IMR-90 (cell line): Measurements from ENCODE around the gene HNRNPH1. TPM values are rescaled to one million over a fixed set of nuclear protein-coding genes. Genes with fewer than 3 reads are reported as not detected.

ENCODE experiments used
- ATAC-seq: fragments of 200-7000 bp; cut with Tn5 transposase; 2 replicates; pipeline ENCODE4 v1.9.1; 2020; ENCODE audit warnings: low read depth, mild to moderate bottlenecking, moderate library complexity
- BruUV-seq: library from RNA; stranded (reverse); fragments of 400-500 nt; replicated peaks from 2 replicates; lab custom pipeline; 2021; lab: Mats Ljungman, UMichigan
- CTCF ChIA-PET: fragments of 300-600 bp; formaldehyde crosslinking; extraction: SDS; loops from one replicate; lab custom pipeline; 2021; ENCODE audit warnings: antibody characterized with exemption; lab: Yijun Ruan, JAX
- POLR2A ChIA-PET: fragments of 300-600 bp; sonication (Branson Sonifier 250); formaldehyde crosslinking; loops from one replicate; lab custom pipeline; 2022; ENCODE audit warnings: antibody characterized with exemption; ENCODE audit not compliant: unreplicated experiment; lab: Charles Lee
- DNase-seq: peaks from one replicate; pipeline ENCODE4 v3.0.0; 2013
- H2AFZ ChIP-seq: replicated peaks from 2 replicates; pipeline ENCODE3; 2013; ENCODE audit warnings: low read length, mild to moderate bottlenecking; ENCODE audit not compliant: poor library complexity
- H2AK5ac ChIP-seq: 2 replicates; pipeline ENCODE4 v1.6.1; 2013; ENCODE audit warnings: low read depth, low read length, inconsistent platforms
- H2AK9ac ChIP-seq: replicated peaks from 2 replicates; pipeline ENCODE3; 2013; ENCODE audit warnings: mild to moderate bottlenecking, low read depth, low read length, moderate library complexity; ENCODE audit not compliant: poor library complexity
- H2BK120ac ChIP-seq: 2 replicates; pipeline ENCODE4 v1.6.1; 2013; ENCODE audit warnings: low read depth, low read length, inconsistent platforms
- H2BK15ac ChIP-seq: 3 replicates; pipeline ENCODE4 v1.6.1; 2013; ENCODE audit warnings: low read depth, low read length, inconsistent platforms
- H2BK20ac ChIP-seq: 2 replicates; pipeline ENCODE4 v1.6.1; 2013; ENCODE audit warnings: low read depth, mild to moderate bottlenecking, inconsistent platforms, low read length, moderate library complexity
- H2BK5ac ChIP-seq: 2 replicates; pipeline ENCODE4 v1.6.1; 2013; ENCODE audit warnings: mild to moderate bottlenecking, low read depth, low read length, inconsistent platforms; ENCODE audit not compliant: poor library complexity, severe bottlenecking
- H3K14ac ChIP-seq: replicated peaks from 2 replicates; pipeline ENCODE4 v1.6.1; 2013; ENCODE audit warnings: low read depth, low read length, inconsistent platforms
- H3K18ac ChIP-seq: 2 replicates; pipeline ENCODE4 v1.6.1; 2013; ENCODE audit warnings: low read depth, low read length, control low read depth
- H3K23ac ChIP-seq: 2 replicates; pipeline ENCODE4 v1.6.1; 2013; ENCODE audit warnings: low read depth, low read length, inconsistent platforms
- H3K27ac ChIP-seq: 2 replicates; pipeline ENCODE4 v1.5.1; 2013; ENCODE audit warnings: mild to moderate bottlenecking, control low read depth, low read length; ENCODE audit not compliant: insufficient read depth
- H3K27me3 ChIP-seq: 2 replicates; pipeline ENCODE4 v1.6.1; 2013; ENCODE audit warnings: low read length; ENCODE audit not compliant: control insufficient read depth, insufficient read depth
- H3K36me3 ChIP-seq: 2 replicates; pipeline ENCODE4 v1.6.1; 2013; ENCODE audit warnings: low read length, mixed read lengths; ENCODE audit not compliant: control insufficient read depth, insufficient read depth
- H3K4ac ChIP-seq: 2 replicates; pipeline ENCODE4 v1.6.1; 2013; ENCODE audit warnings: low read depth, low read length, inconsistent platforms
- H3K4me1 ChIP-seq: 2 replicates; pipeline ENCODE4 v1.6.1; 2013; ENCODE audit warnings: low read length, mixed read lengths; ENCODE audit not compliant: control insufficient read depth, insufficient read depth
- H3K4me2 ChIP-seq: 2 replicates; pipeline ENCODE4 v1.6.1; 2013; ENCODE audit warnings: low read depth, mild to moderate bottlenecking, control low read depth, low read length, moderate library complexity
- H3K4me3 ChIP-seq: 2 replicates; pipeline ENCODE4 v1.5.1; 2013; ENCODE audit warnings: low read depth, mild to moderate bottlenecking, control low read depth, low read length, moderate library complexity; ENCODE audit not compliant: insufficient read depth
- H3K56ac ChIP-seq: 2 replicates; pipeline ENCODE4 v1.6.1; 2013; ENCODE audit warnings: low read length, inconsistent platforms; ENCODE audit not compliant: insufficient read depth; ENCODE audit errors: extremely low read depth
- H3K79me1 ChIP-seq, 2 experiments: 2 replicates each; pipeline ENCODE4 v1.6.1; 2013; ENCODE audit warnings: low read length in 2 of 2, inconsistent platforms in 1 of 2, low read depth in 1 of 2
- H3K9ac ChIP-seq: 2 replicates; pipeline ENCODE4 v1.6.1; 2013; ENCODE audit warnings: low read depth, low read length, control low read depth
- H3K9me1 ChIP-seq: 2 replicates; pipeline ENCODE4 v1.6.1; 2013; ENCODE audit warnings: low read length, inconsistent platforms; ENCODE audit not compliant: insufficient read depth
- H3K9me3 ChIP-seq: 2 replicates; pipeline ENCODE4 v1.6.1; 2013; ENCODE audit warnings: low read length; ENCODE audit not compliant: control insufficient read depth, insufficient read depth
- H4K20me1 ChIP-seq: 2 replicates; pipeline ENCODE4 v1.6.1; 2013; ENCODE audit warnings: low read length, inconsistent platforms; ENCODE audit not compliant: insufficient read depth
- H4K5ac ChIP-seq: 2 replicates; pipeline ENCODE4 v1.6.1; 2013; ENCODE audit warnings: mild to moderate bottlenecking, low read depth, low read length, control low read depth
- H4K8ac ChIP-seq, 2 experiments: 2 replicates each; pipeline ENCODE4 v1.6.1; 2013; ENCODE audit warnings: low read depth in 2 of 2, low read length in 2 of 2, control low read depth in 1 of 2, inconsistent platforms in 1 of 2
- H4K91ac ChIP-seq: 2 replicates; pipeline ENCODE4 v1.6.1; 2013; ENCODE audit warnings: low read depth, low read length, inconsistent platforms; ENCODE audit not compliant: insufficient read depth
- BHLHE40 ChIP-seq: fragments of 150-350 bp; IDR thresholded peaks from 2 replicates; pipeline ENCODE4 v1.6.1; 2016; ENCODE audit warnings: mild to moderate bottlenecking, low read depth, low read length
- CEBPB ChIP-seq: IDR thresholded peaks from 2 replicates; pipeline ENCODE4 v1.6.1; 2012; ENCODE audit warnings: low read depth, low read length, improper control_type of control experiment
- CHD1 ChIP-seq: IDR thresholded peaks from 2 replicates; pipeline ENCODE4 v1.6.1; 2012; ENCODE audit warnings: low read depth, low read length, improper control_type of control experiment
- ELK1 ChIP-seq: fragments of 150-350 bp; IDR thresholded peaks from 2 replicates; pipeline ENCODE4 v1.6.1; 2016; ENCODE audit warnings: low read depth, mild to moderate bottlenecking, low read length, moderate library complexity, borderline replicate concordance
- FOS ChIP-seq: fragments of 150-350 bp; IDR thresholded peaks from 2 replicates; pipeline ENCODE4 v1.6.1; 2016; ENCODE audit warnings: low read depth, low read length
- MAFK ChIP-seq: IDR thresholded peaks from 2 replicates; pipeline ENCODE4 v1.6.1; 2012; ENCODE audit warnings: low read depth, low read length, improper control_type of control experiment
- MAZ ChIP-seq: IDR thresholded peaks from 2 replicates; pipeline ENCODE4 v1.6.1; 2012; ENCODE audit warnings: low read depth, mild to moderate bottlenecking, low read length, improper control_type of control experiment, moderate library complexity, borderline replicate concordance
- MXI1 ChIP-seq: IDR thresholded peaks from 2 replicates; pipeline ENCODE4 v1.6.1; 2012; ENCODE audit warnings: low read depth, mild to moderate bottlenecking, low read length, moderate library complexity, borderline replicate concordance
- NFE2L2 ChIP-seq: fragments of 150-350 bp; IDR thresholded peaks from 2 replicates; pipeline ENCODE4 v1.6.1; 2016; ENCODE audit warnings: low read depth, mild to moderate bottlenecking, low read length
- POLR2A ChIP-seq: IDR thresholded peaks from 2 replicates; pipeline ENCODE4 v1.6.1; 2012; ENCODE audit warnings: mild to moderate bottlenecking, low read depth, low read length
- RAD21 ChIP-seq: IDR thresholded peaks from 2 replicates; pipeline ENCODE4 v1.6.1; 2012; ENCODE audit warnings: low read length, improper control_type of control experiment
- RCOR1 ChIP-seq: IDR thresholded peaks from 2 replicates; pipeline ENCODE4 v1.6.1; 2012; ENCODE audit warnings: mild to moderate bottlenecking, low read length, improper control_type of control experiment; ENCODE audit not compliant: insufficient replicate concordance
- RFX5 ChIP-seq: IDR thresholded peaks from 2 replicates; pipeline ENCODE4 v1.8.0; 2012; ENCODE audit warnings: low read depth, mild to moderate bottlenecking, low read length, moderate library complexity
- SMC3 ChIP-seq: fragments of 150-350 bp; IDR thresholded peaks from 2 replicates; pipeline ENCODE4 v1.6.1; 2016; ENCODE audit warnings: low read depth, mild to moderate bottlenecking, antibody characterized with exemption, low read length, moderate library complexity
- WGBS, 2 experiments: methylation state at CpG; one replicate each; pipeline versions ENCODE4 v1.1.5 to v1.1.7; 2013; ENCODE audit warnings: missing lambda C conversion rate in 2 of 2; ENCODE audit not compliant: insufficient read length in 1 of 2; ENCODE audit errors: extremely low coverage in 2 of 2; 5-methylcytosine and 5-hydroxymethylcytosine counted together
- dilution Hi-C: fragments of 300-500 bp; cut with HindIII; formaldehyde crosslinking; loops from one replicate; pipeline ENCODE4 v1.14.3; 2018; ENCODE audit warnings: low sequenced_read_pairs; ENCODE audit not compliant: unreplicated experiment
- in situ Hi-C: fragments of 300-500 bp; cut with MboI; formaldehyde crosslinking; loops from 3 replicates; pipeline ENCODE4 v1.14.3; 2019; ENCODE audit warnings: low sequenced_read_pairs, inconsistent platforms, mixed read lengths
- intact Hi-C: fragments of 100-400 bp; cut with micrococcal nuclease; formaldehyde crosslinking; loops from 2 replicates; pipeline ENCODE4 v1.10.0; 2022
- polyA plus RNA-seq, 3 experiments: library from polyadenylated mRNA; depleted of rRNA; stranded (reverse); fragments of >200 nt; gene quantifications; 2 replicates each; pipeline ENCODE4 v1.2.3, GENCODE V29; 2012; ENCODE audit warnings: low replicate concordance in 1 of 3
- total RNA-seq: library from RNA; depleted of rRNA; stranded (reverse); fragments of >200 nt; gene quantifications from 2 replicates; pipeline ENCODE4 v1.2.3, GENCODE V29; 2012
- TF ChIP-seq, protein P1 (sequence below): conservative IDR thresholded peaks from 2 replicates; pipeline ENCODE4 v1.5.1; 2012; ENCODE audit warnings: mild to moderate bottlenecking, low read depth, low read length, improper control_type of control experiment
- TF ChIP-seq, protein P2 (sequence below): fragments of 150-350 bp; IDR thresholded peaks from 2 replicates; pipeline ENCODE4 v1.6.1; 2017; ENCODE audit warnings: mild to moderate bottlenecking, antibody characterized with exemption, low read length, low read depth

Gene HNRNPH1
- total and polyA plus RNA-seq, 2 of the 4 experiments (the other 2 are of a cell fraction) = 288 to 300 TPM

DNA sequence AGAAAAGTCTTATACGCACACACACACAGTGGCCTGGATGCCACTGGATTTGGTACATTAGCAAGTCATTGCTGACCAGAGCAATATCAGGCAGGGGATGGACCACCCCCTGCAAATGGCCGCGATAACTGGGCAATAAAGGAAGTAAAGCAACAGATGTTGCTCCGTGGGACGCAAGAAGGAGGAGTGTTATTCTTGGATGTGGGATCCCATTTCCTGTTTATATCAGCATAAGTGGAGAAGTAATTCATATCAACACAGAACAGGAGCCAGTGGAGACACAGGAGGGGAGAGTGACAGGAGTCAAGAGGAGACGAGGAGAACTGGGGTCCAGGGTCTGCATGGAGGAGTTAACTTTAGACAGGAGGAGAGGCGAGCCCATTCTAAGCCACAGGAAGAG lies 54.8 kb downstream of the HNRNPH1 start:
- H2AK5ac ChIP-seq = no peak overlapping the region
- H3K9me1 ChIP-seq = peaks cover 9% of the 10 kb centered on the region; the same call in 1 of the 2 replicates
- no CpG with 5 or more reads among the region's 7 CpGs for WGBS, 2 experiments

More for the DNA sequence above, 54.8 kb downstream of the HNRNPH1 start:
- Histone ChIP-seq H2BK120ac (no peak overlapping the region), H3K9ac (no peak overlapping the region), H3K79me1 (peaks cover 0 to 8% of the 10 kb centered on the region in 2 experiments; a peak in 2 of 4 replicates), H3K4me2 (no peak overlapping the region), H4K5ac (no peak overlapping the region), H2AFZ (no peak overlapping the region), H2BK20ac (no peak overlapping the region), H3K36me3 (peaks cover 42% of the 10 kb centered on the region), H3K14ac (no peak overlapping the region), H3K4ac (no peak overlapping the region), H2BK5ac (no peak overlapping the region), H2AK9ac (no peak overlapping the region), H4K91ac (no peak overlapping the region), H3K4me1 (peaks cover 2% of the 10 kb centered on the region; the same call in 1 of the 2 replicates), H3K4me3 (no peak overlapping the region), H3K27ac (no peak overlapping the region), H3K56ac (no peak overlapping the region), H2BK15ac (no peak overlapping the region), H3K9me3 (no peaks in the 10 kb centered on the region), H3K18ac (no peak overlapping the region), H3K27me3 (no peaks in the 10 kb centered on the region), H4K8ac (no peak overlapping the region), H4K20me1 (no peaks in the 10 kb centered on the region), H3K23ac (no peak overlapping the region)
- no peak for TF ChIP-seq CHD1
- TF ChIP-seq RCOR1 = no peak
- TF ChIP-seq, protein P1, sequence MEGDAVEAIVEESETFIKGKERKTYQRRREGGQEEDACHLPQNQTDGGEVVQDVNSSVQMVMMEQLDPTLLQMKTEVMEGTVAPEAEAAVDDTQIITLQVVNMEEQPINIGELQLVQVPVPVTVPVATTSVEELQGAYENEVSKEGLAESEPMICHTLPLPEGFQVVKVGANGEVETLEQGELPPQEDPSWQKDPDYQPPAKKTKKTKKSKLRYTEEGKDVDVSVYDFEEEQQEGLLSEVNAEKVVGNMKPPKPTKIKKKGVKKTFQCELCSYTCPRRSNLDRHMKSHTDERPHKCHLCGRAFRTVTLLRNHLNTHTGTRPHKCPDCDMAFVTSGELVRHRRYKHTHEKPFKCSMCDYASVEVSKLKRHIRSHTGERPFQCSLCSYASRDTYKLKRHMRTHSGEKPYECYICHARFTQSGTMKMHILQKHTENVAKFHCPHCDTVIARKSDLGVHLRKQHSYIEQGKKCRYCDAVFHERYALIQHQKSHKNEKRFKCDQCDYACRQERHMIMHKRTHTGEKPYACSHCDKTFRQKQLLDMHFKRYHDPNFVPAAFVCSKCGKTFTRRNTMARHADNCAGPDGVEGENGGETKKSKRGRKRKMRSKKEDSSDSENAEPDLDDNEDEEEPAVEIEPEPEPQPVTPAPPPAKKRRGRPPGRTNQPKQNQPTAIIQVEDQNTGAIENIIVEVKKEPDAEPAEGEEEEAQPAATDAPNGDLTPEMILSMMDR = no peak
- TF ChIP-seq ELK1 = no peak
- TF ChIP-seq SMC3 = no peak
- no peak for TF ChIP-seq RFX5
- TF ChIP-seq FOS = no peak
- TF ChIP-seq POLR2A = no peak
- no peak for TF ChIP-seq RAD21
- no peak for TF ChIP-seq BHLHE40
- TF ChIP-seq CEBPB = no peak
- TF ChIP-seq MAZ = no peak
- TF ChIP-seq, protein P2, sequence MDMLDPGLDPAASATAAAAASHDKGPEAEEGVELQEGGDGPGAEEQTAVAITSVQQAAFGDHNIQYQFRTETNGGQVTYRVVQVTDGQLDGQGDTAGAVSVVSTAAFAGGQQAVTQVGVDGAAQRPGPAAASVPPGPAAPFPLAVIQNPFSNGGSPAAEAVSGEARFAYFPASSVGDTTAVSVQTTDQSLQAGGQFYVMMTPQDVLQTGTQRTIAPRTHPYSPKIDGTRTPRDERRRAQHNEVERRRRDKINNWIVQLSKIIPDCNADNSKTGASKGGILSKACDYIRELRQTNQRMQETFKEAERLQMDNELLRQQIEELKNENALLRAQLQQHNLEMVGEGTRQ = no peak
- TF ChIP-seq MAFK = no peak
- no peak for TF ChIP-seq MXI1
- no peak for TF ChIP-seq NFE2L2
- DNase-seq (peak; percentile 50), ATAC-seq (peak; percentile 35; the same call in 1 of the 2 replicates)
- ChIA-PET POLR2A (no interaction called here), CTCF (no interaction called here)
- no TSS peak for BruUV-seq
- intact Hi-C loops (no loop called here), in situ Hi-C loops (no loop called here), dilution Hi-C loops (no loop called here)
